NCI-H2029 (cell line): ENCODE results near the gene LDLRAD2.
"Not testable (repeated sequence)": the region's sequence is repeated elsewhere in the genome, so short reads cannot be mapped to it uniquely, and the experiment has no call there.

Experiments used
- DNase-seq: peaks from one replicate; lab custom pipeline; 2025; lab: John Stamatoyannopoulos, UW

LDLRAD2 gene

GRCh38 chr1:21783679-21784603 lies 28.1 kb upstream of the LDLRAD2 start:
- no peak for DNase-seq

GRCh38 chr1:21785764-21786163 lies 26.3 kb upstream of the LDLRAD2 start:
- not testable (repeated sequence) for DNase-seq

- DNase-seq: no peak
Observed at GRCh38 chr1:21786640-21787039, 25.4 kb upstream of the LDLRAD2 start.

- no peak for DNase-seq
Observed at GRCh38 chr1:21793104-21793503, 19.0 kb upstream of the LDLRAD2 start.

GRCh38 chr1:21794656-21795055 lies 17.4 kb upstream of the LDLRAD2 start:
- DNase-seq: no peak

- DNase-seq: no peak
Observed at GRCh38 chr1:21795075-21795474, 17.0 kb upstream of the LDLRAD2 start.

- DNase-seq: no peak
Observed at GRCh38 chr1:21799730-21800129, 12.3 kb upstream of the LDLRAD2 start.

GRCh38 chr1:21801100-21801499 lies 11.0 kb upstream of the LDLRAD2 start:
- DNase-seq: no peak

- DNase-seq: no peak
Observed at GRCh38 chr1:21804536-21804935, 7.5 kb upstream of the LDLRAD2 start.

GRCh38 chr1:21813542-21813941 lies 1.5 kb downstream of the LDLRAD2 start:
- no peak for DNase-seq

GRCh38 chr1:21814241-21814918 lies 2.3 kb downstream of the LDLRAD2 start:
- DNase-seq: no peak

GRCh38 chr1:21814981-21815582 lies 3.0 kb downstream of the LDLRAD2 start:
- no peak for DNase-seq

- no peak for DNase-seq
Observed at GRCh38 chr1:21815724-21816321, 3.8 kb downstream of the LDLRAD2 start.

GRCh38 chr1:21816602-21817302 lies 4.7 kb downstream of the LDLRAD2 start:
- DNase-seq: no peak

- no peak for DNase-seq
Observed at GRCh38 chr1:21818656-21819055, 6.6 kb downstream of the LDLRAD2 start.

- DNase-seq: no peak
Observed at GRCh38 chr1:21820597-21821232, 8.7 kb downstream of the LDLRAD2 start.

GRCh38 chr1:21821385-21822019 lies 9.4 kb downstream of the LDLRAD2 start:
- no peak for DNase-seq

GRCh38 chr1:21822349-21822748 lies 10.3 kb downstream of the LDLRAD2 start:
- no peak for DNase-seq

- no peak for DNase-seq
Observed at GRCh38 chr1:21823206-21823979, 11.3 kb downstream of the LDLRAD2 start.
